Amygdala (tissue), 56 donors: ENCODE data around the gene FAM234B.
"Not testable (repeated sequence)": the region's sequence is repeated elsewhere in the genome, so short reads cannot be mapped to it uniquely, and the experiment has no call there.

Source experiments
- DNase-seq, 56 donors: peaks; one replicate each; lab custom pipeline; 2025; lab: John Stamatoyannopoulos, UW

Gene FAM234B

DNA sequence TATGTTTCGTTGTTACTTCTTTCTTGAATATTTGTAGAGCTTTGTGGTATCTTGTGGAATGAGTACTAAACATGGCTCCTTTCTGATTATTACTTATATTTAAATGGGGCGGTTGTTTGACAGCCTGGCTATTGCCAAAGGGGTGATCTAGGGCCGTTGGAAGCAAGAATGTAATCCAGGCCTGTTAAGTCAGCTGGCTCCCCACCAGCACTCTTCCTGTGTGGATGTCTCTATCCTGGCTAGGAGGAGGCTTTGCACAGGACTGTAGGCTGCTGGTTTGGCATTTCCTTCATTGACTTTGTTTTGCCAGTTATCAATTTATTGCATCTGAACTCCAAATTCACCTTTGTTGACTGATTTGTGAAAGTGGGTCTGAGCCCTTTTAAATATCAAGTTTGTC is 5.6 kb downstream of the FAM234B start:
- DNase-seq: no peak

DNA sequence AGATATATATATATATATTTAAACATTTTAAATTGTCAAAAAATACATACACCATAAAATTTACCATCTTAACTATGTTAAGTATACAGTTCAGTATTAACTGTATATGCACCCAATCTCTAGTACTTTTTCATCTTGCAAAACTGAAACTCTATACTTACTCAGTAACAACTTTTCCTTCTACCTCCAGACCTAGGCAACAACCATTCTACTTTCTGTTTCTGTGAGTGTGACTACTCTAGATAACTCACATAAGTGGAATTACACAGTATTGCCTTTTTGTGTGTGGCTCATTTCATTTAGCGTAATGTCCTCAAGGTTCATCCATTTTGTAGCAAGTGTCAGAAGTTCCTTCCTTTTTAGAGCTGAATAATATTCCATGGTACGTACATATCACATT is 8.2 kb downstream of the FAM234B start:
- DNase-seq: no peak

DNA sequence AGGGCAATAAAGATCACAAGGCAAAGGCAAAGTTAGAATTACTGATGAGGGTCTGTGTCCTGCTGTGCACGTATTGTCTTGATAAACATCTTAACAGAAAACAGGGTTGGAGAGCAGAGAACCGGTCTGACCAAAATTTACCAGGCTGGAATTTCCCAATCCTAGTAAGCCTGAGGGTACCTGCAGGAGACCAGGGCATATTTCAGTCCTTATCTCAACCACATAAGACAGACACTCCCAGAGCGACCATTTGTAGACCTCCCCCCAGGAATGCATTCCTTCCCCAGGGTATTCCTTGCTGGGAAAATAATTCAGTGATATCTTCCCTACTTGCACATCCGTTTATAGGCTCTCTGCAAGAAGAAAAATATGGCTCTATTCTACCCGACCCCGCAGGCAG is 9.4 kb downstream of the FAM234B start:
- not testable (repeated sequence) for DNase-seq

DNA sequence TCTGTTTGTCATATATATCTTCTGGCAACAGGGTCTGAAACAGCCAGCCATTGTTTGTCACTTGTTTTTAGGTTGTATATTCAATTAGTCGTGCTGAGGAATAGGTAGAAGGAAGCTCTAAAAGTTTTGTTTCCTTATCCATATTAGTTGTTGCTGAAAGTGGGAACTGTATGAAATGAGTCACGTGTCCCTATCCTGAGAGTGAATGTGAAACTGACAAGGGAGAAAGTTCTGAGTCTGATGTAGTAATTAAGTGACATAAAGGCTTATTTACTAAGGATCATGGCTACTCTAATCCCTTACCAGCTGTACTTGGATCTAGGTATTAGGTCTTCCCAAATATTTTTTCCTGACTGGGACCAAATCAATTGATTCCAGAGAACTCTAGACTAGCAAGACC is 16.4 kb downstream of the FAM234B start:
- DNase-seq: no peak

DNA sequence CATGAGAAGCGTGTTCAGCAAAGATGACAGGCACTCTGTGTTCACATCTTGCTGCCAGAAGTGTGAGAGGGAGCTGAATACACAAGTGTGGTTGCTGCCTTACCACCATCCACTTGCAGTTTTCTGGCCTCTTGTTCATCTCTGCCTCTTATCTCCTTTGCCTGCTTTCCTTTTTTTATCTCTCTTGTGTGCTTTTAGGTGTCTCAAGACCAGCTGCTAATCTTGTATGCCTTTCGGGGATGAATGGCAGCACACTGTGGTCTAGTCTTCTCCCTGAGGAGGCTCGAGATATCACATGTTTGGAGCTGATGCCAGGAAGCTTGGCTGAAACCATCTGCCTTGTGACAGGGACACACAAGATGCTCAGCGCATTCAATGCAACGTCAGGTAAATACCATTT is 17.2 kb downstream of the FAM234B start:
- no peak for DNase-seq

DNA sequence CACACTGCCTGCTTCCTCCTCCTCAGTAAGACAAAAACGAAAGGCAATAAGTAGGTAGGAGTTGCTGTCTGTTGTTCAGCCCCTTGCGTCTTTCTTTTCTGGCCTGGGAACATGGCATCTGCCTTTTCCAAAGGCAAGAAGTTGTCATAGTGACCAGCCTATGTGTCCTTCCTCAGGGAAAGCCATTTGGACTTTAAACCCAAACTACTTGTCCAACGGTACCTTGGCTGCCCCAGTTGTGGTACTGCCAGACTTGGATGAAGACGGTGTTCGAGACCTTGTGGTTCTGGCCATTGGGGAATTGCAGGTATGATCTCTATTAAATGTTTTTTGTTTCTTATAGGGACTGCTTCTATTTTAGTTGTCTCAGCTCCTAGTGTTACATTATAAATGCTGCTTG is 18.5 kb downstream of the FAM234B start:
- peak in 5 of 56 donors; percentile 3 to 33 (median 25) for DNase-seq

DNA sequence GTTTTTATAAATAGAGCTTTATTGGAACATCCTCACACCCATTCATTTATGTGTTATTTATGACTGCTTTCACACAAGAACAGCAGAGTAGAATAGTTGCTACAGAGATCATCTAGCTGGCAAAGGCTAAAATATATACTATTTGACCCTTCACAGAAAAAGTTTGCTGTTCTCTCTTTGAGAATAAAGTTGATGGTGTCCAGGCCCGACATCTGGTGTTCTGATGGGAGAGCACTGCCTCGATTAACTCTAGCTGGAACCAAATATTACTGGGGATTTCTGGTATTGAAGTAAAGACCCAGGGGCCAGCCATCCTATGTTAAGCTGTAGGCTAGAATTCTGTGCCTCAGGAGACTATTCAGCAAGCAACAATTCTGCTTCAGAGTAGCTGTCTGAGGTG is 21.8 kb downstream of the FAM234B start:
- DNase-seq: no peak

DNA sequence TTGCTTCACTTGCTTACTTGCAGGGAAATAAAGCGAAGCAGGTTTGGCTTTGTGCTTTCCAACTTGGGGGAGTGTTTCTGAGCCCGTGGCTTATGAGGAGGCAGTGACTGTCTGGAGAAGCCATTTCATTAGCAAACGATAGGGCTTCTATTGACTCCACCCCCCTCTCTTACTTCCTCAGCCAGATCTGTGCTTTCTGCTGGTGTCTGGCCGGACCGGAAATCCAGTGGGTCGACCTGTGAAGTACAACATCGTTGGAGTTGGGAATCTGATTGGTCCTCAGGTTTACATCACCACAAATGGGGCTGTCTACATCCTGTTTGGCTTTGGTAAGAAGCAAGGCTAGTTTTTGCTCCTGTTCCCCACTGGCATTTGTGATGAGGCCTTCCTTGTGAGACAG is 22.3 kb downstream of the FAM234B start:
- no peak for DNase-seq

DNA sequence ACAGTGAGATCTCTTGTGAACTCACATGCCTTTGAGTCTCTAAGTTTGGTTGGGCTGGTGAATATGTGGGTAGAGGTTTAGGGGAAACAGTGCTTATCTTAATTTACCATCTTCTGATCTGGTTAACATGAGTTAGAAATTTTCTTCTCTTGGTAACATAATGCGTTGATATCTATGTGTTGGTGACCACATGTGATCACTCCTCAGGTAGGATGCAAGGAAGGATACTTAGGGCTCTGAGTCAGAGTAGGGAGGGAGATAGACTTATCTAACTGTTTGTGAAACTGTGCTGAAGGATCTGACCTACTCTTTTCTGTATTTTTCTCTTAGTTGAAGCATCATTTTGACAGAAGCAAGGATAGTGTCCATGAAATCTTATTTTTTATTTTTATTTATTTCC is 23.1 kb downstream of the FAM234B start:
- DNase-seq: no peak

DNA sequence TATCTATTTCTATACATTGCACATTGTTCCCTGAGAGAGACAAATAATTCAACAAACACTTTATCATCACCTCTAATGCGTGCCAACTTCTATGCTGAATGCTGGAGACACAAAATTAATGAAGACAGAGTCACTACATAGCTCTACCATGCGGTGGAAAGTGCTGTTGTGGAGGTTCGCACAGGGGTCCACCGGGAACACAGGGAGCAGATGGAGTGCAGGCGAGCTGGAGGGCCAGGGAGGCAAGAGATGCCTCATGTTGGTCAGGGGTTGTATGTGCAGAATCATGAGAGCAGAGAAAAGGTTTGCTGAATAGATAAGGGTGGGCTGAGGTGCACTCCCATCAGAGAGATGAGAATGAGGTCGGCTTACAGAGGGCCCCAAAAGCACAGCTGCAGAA is 25.2 kb downstream of the FAM234B start:
- DNase-seq: no peak

DNA sequence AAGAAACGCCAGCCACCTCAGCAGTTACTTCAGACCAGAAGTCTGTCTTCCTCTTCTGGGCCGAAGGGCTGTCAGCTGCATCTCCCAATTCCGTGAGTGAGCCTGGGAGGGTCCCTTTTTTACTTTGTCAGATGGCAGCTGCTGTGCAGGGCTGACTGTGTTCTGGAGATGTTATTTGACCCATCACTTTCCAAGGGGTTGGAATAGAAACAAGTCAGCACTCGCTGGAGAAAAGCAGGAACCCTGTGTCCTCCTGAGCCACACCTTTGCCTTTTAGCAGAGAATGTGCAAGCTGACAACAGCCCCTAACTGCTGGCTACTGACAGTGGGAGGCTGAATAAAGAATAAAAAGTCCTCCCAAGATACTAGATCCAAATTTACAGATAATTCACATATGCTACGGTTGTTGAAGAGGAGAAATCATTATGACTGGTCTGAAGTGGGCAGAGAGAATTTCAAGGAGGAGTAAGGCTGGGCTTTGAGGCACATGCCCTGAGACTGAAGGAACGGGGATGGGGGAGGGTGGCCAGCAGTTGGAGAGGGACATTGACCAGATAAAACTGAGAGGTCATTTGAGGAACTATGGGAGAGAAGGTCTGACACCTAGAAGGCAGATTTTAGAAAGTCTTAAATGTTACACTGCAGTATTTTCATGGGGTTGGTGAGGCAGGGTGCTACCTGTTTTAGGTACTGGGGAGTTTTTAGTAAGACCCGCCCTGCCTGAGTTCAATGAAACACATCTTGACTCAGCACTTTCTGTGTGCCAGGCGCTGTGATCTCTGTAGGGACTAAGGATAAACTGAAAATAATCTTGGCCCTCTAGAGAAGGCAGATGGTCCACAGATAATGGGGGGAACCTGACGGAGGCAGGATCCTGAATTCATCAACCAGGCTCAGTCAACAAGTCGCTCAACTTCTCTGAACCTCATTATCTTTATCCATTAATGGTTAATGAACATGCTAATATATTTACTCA is 27.4 kb downstream of the FAM234B start:
- no peak for DNase-seq

DNA sequence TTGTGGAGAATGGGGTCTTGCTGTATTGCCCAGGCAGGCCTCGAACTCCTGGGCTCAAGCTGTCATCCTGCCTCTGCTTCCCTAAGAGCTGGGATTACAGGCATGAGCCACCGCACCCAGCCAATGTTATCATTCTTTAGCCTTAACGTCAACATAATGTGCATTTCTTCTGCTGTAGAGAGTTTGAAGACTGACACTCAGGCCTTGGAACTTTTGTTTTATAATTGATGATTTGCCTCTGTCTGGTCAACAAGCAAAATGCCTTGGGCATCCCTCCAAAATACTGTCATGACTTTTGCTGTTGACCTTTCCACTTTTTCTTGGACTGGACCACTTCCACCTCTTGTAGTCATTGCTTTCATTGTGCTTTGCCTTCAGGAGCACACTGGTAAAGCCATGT is 29.0 kb downstream of the FAM234B start:
- no peak for DNase-seq

DNA sequence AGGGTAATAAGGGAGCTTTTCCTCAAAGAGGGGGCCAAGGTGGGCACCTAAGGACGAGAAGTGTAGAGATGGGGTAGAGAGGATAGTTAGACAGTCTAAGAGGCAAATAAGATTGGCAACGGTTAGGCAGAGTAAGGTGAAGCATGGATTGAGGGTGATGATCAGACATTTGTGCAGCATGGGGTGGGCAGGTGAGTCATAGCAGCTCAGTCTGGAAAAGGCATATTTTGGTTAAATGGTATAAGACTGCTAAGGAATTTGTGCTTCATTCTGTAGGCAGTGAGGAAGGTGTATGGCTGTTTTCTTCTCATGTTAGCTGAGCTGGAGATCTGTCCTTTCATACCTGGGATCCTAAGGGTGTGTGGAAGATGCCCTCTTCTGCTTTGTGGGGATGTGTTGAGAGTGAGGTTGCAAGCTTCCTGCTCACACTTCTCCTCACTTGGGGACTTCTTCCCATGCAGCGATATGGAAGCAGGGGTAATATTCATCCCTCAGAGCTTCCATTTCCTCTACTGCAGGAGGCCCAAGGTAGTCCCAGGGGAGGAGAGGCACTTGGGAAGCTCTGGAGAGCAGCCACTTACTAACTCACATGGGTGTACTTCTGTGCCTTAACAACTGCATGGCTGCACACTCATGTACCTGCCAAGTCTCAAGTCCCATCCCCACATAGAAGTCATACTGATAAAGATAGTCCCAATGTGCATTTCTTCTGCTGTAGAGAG is 30.4 kb downstream of the FAM234B start:
- DNase-seq: no peak

DNA sequence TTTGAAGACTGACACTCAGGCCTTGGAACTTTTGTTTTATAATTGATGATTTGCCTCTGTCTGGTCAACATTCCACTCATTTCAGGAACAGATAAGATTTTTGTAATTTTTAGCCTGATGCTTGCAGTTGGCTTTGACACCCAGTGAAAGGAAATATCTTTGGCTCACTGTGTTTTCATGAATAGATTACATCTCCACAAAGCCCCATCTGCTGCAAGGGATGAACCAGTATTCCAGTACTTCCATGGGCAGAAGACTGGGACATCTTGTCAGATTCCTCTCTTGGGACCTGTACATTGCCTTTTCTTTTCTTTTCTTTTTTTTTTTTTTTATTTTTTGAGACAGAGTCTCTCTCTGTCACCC is 30.9 kb downstream of the FAM234B start:
- no peak for DNase-seq

DNA sequence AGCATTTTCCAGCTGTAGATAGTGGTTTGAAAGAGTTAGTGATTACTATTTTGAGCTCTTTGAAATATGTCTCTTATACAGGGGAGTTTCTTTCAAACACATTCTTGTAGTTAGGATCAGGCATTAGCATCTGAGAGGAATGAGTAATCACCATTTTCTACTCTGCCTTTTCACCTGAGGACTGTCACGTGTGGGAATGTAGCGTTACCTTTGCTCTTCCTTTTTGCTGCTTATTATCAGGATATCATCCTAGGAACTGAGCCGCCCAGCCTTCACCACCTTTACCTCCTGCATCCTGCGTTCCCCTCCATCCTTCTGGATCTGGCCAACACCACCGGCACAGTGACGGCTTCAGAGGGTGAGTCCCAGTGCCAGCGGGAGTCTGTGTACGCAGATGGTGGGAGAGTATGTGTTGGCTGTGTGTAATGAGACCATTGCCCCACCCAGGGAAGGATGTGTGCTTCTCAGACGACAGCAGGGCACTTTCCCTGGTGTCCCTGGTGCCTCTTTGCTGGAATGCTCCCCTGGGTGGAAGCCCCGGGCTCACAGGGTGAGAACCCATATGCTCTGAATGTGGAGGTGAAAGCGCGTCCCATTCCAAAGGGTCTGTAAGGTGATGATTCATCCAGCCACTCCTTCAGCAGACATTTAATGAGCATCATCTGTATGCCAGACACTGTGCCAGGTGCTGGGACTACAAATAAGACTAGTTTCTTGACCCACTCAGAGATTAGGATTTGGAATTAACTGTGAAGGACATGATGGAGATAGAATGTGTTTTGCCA is 31.8 kb downstream of the FAM234B start:
- no peak for DNase-seq

DNA sequence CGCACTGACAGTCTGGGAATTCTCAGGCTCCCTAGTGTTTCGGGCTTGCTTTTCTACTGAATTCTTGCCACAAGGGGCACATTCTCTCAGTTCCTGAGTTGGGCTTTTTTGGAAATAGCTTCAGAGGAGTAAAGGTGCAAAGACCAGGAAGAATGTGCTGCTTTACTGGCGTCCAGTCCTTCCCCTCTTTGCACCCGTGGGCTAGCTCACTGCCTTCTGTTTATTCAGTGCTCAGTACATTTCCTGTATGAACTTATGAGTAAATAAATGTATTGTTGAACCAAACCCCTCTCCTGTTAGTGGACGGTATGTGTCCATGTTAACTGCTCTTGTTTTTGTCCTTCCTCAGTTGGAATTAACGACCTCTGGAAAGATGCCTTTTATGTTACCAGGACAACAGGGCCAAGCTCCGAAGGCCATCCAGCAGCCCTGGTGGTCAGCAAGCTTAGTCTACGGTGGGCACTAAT is 35.3 kb downstream of the FAM234B start:
- no peak for DNase-seq

DNA sequence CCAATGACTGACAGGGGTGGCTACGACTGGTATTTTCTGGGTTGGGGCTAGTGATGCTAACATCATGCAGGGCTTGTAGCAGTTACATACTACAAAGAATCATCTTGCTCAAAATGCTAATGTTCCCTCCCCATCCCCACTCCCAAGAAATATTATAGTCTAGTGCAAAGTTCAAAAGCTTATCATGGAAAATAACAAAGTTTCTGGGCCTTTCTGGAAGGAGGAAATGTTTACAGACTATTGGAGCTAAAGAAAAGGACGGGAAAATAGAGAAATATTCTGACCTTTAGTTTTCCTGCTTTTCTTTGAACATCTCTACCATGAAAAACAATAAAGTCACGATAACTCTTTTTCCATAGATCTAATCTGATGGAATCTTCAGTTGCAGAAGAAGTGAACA is 36.1 kb downstream of the FAM234B start:
- DNase-seq: no peak

DNA sequence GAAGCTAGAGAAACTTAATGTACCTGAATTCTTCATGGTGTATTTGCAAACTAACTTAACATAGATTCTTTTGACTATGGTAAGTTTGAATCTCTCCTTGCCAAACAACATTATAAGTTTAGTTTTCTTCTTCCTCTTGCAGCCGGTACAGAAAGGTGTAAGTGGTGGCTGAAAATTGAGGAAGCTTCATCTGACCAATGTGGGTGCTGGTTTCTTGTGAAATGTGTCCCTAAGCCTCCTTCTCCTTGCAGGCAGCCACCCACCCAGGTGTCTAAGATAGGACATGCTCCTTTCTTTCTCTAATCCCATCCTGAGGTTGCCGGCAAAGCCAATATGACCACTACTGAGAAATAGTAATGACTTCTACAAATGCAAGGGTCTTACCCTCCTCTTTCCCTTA is 38.7 kb downstream of the FAM234B start:
- no peak for DNase-seq

DNA sequence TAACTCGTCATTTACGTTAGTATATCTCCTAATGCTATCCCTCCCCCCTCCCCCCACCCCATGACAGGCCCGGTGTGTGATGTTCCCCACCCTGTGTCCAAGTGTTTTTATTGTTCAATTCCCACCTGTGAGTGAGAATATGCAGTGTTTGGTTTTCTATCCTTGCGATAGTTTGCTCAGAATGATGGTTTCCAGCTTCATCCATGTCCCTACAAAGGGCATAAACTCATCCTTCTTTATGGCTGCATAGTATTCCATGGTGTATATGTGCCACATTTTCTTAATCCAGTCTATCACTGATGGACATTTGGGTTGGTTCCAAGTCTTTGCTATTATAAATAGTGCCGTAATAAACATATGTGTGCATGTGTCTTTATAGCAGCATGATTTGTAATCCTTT is 39.5 kb downstream of the FAM234B start:
- not testable (repeated sequence) for DNase-seq

DNA sequence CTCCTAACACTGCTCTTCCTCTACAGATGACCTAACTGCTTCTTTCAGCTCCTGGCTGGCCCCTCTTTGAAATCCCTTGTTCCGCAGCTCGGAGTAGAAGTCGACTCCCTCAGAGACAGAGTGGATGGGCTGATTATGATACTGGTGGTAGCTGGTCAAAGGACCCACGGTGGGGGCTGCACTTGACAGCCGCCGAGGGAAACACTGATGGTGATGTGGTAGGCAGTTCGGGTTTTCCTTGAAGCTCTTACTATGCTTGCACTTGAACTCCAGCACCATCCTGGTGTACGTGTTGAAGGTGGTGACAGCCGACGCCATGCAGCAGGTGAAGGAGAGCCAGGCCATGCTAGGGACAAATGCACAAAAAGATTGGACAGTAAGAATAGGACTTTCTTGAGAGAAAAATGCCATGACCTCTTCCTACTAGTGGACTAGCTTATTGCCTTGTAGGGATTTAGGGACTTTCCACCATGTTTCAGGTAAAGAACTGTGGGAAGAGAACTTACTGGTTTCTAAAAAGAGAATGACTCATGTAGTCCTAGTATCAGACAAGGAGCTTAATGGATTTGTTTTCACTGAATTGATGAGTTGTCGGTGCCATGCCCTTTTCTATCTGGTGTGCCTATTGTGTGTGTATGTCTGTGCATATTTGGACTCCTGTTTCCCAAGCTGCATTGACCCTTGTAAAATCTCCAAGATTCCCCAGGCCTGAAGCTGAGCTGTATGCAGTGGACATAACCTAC is 40.9 kb downstream of the FAM234B start:
- DNase-seq: no peak
